DMS53 treated with DMSO at 0.1 percent for 48 hours (cell line): Measurements from ENCODE around the gene KIF15.
A peak's percentile ranks its signal among the peaks of the same experiment; 100 is the strongest.
"Not testable (repeated sequence)": the region's sequence is repeated elsewhere in the genome, so short reads cannot be mapped to it uniquely, and the experiment has no call there.

ENCODE experiments used
- DNase-seq: peaks from one replicate; lab custom pipeline; 2025; ENCODE audit not compliant: unreplicated experiment; lab: John Stamatoyannopoulos, UW

The KIF15 gene

GRCh38 chr3:44825264-44825925, 63.8 kb downstream of the KIF15 start:
- no peak for DNase-seq

GRCh38 chr3:44827196-44827595, 65.6 kb downstream of the KIF15 start:
- no peak for DNase-seq

- DNase-seq, result no peak
Measured at GRCh38 chr3:44831232-44831631, 69.6 kb downstream of the KIF15 start.

- no peak for DNase-seq
Measured at GRCh38 chr3:44832032-44832431, 70.4 kb downstream of the KIF15 start.

- no peak for DNase-seq
Measured at GRCh38 chr3:44832965-44833364, 71.4 kb downstream of the KIF15 start.

- no peak for DNase-seq
Measured at GRCh38 chr3:44833394-44833793, 71.8 kb downstream of the KIF15 start.

GRCh38 chr3:44835684-44836083, 74.1 kb downstream of the KIF15 start:
- no peak for DNase-seq

GRCh38 chr3:44842376-44842775, 80.8 kb downstream of the KIF15 start:
- DNase-seq, result no peak

- DNase-seq, result no peak
Measured at GRCh38 chr3:44845528-44846520, 84.2 kb downstream of the KIF15 start.

- DNase-seq, result no peak
Measured at GRCh38 chr3:44848634-44849033, 87.0 kb downstream of the KIF15 start.

GRCh38 chr3:44856663-44857062, 95.1 kb downstream of the KIF15 start:
- DNase-seq, result not testable (repeated sequence)

GRCh38 chr3:44860117-44860516, 98.5 kb downstream of the KIF15 start:
- no peak for DNase-seq

GRCh38 chr3:44861412-44862225, 100.0 kb downstream of the KIF15 start, which contains the start of gene TMEM42:
Gene TMEM42, plus strand, starts transcription at chr3:44861912. Its CDS starts 13 bp downstream, at chr3:44861925.
- DNase-seq, result peak; percentile 38

GRCh38 chr3:44862226-44862637, 100.6 kb downstream of the KIF15 start:
- no peak for DNase-seq

- no peak for DNase-seq
Measured at GRCh38 chr3:44865272-44866035, 103.9 kb downstream of the KIF15 start.

- no peak for DNase-seq
Measured at GRCh38 chr3:44867421-44868111, 106.0 kb downstream of the KIF15 start.

- DNase-seq, result peak; percentile 39
Measured at GRCh38 chr3:44870375-44871061, 108.9 kb downstream of the KIF15 start.

GRCh38 chr3:44874308-44874707, 112.7 kb downstream of the KIF15 start, which contains the start of gene TGM4:
Gene TGM4, plus strand, starts transcription at chr3:44874608. Its CDS starts 71 bp downstream, at chr3:44874679.
- DNase-seq, result no peak

- no peak for DNase-seq
Measured at GRCh38 chr3:44875596-44875995, 114.0 kb downstream of the KIF15 start.
